Spleen (tissue), 7 donors: Measurements from ENCODE around the gene KCNH5.

Experiments
- POLR2A ChIP-seq, 3 donors: fragments of 450-650 bp; IDR thresholded peaks; one replicate each; pipeline ENCODE4 v1.5.1; 2017; ENCODE audit warnings: antibody characterized with exemption in 3 of 3, mild to moderate bottlenecking in 1 of 3
- POLR2AphosphoS5 ChIP-seq, 3 donors: sonication (generic); formaldehyde crosslinking; IDR thresholded peaks; one replicate each; pipeline ENCODE4 v1.5.1; 2017; ENCODE audit warnings: antibody characterized with exemption in 3 of 3
- TF ChIP-seq, protein P1 (sequence below), 11 experiments: fragments of 200-600 bp in 7 of 11; fragments of 450-650 bp in 4 of 11; sonication (generic) in 4 of 11; IDR thresholded peaks in 8 of 11; conservative IDR thresholded peaks in 3 of 11; 1 replicate in 7 of 11; 2 replicates in 4 of 11; pipeline versions ENCODE4 v1.4.0 to v1.8.0; 2016 to 2021; ENCODE audit warnings: antibody characterized with exemption in 11 of 11, inconsistent platforms in 4 of 11, mild to moderate bottlenecking in 1 of 11
- donor health status: DM: no; HTN: no; CAD: no; lungs with moderate emphysema.
- donor health status: DM: no; HTN: no; CAD: no.
- donor health status: DM: no; HTN: no; CAD: no.

DNA sequence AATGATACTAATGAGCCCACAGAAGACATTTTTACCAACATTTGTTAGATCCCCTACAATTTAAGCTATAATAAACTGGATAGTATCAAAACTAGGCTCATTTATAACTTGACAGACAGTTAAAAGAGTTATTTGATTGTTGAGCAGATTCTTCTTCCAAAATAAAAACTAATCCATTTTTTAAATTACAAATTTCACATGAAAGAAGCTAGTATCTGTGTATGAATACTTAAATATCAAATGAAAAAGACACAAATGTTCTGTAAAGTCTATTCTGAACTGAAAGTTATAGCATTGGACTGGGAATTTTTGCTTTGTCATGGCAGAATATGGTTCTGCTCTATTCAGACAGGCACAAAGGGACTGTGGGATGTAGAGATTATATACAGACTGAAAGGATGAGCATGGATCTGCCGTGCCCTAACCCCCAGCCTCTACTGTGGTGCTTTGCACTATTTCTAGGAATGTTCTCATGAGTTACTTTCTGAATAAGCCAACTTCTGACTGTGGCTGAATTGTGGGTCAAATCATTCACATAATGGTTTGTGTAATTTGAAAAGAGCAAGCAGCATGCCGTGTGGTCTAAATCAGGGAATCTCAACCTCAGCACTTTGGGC lies 352.7 kb downstream of the KCNH5 start:
- TF ChIP-seq, protein P1, sequence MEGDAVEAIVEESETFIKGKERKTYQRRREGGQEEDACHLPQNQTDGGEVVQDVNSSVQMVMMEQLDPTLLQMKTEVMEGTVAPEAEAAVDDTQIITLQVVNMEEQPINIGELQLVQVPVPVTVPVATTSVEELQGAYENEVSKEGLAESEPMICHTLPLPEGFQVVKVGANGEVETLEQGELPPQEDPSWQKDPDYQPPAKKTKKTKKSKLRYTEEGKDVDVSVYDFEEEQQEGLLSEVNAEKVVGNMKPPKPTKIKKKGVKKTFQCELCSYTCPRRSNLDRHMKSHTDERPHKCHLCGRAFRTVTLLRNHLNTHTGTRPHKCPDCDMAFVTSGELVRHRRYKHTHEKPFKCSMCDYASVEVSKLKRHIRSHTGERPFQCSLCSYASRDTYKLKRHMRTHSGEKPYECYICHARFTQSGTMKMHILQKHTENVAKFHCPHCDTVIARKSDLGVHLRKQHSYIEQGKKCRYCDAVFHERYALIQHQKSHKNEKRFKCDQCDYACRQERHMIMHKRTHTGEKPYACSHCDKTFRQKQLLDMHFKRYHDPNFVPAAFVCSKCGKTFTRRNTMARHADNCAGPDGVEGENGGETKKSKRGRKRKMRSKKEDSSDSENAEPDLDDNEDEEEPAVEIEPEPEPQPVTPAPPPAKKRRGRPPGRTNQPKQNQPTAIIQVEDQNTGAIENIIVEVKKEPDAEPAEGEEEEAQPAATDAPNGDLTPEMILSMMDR (IDR thresholded peaks at IDR 0.05 in 8 of 11, conservative IDR thresholded peaks at IDR 0.05 in 3 of 11), result no peak
- TF ChIP-seq POLR2A (IDR thresholded peaks at IDR 0.05) (no peak), POLR2AphosphoS5 (IDR thresholded peaks at IDR 0.05) (no peak)
